Activated gamma-delta T cell treated with Interleukin-2 at 50 U/mL for 16 hours (primary cell): ENCODE results near the gene GRB2.
"Not testable (repeated sequence)": the region's sequence is repeated elsewhere in the genome, so short reads cannot be mapped to it uniquely, and the experiment has no call there.

Experiments used
- DNase-seq: peaks from one replicate; pipeline ENCODE4 v3.0.0-alpha.2; 2020

The GRB2 gene

DNA sequence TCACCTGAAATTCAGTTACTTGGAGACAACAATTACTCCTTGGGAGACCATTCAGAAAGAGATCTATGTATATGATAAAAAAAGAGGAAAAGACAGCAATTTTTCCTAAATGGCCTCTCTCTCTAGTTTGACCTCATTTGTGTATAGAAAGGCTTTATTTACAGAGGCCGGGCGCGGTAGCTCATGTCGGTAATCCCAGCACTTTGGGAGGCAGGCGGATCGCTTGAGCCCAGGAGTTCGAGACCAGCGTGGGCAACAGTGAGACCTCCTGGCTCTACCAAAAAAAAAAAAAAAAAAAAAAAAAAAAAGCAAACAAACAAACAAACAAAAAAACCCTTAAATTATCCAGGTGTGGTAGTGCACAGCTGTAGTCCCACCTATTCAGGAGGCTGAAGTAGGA lies 20.7 kb downstream of the GRB2 start:
- no peak for DNase-seq

GRCh38 chr17:75383842-75384195 lies 21.7 kb downstream of the GRB2 start:
- no peak for DNase-seq

GRCh38 chr17:75380750-75381149 lies 24.7 kb downstream of the GRB2 start:
- DNase-seq: no peak

- DNase-seq: no peak
Observed at GRCh38 chr17:75380315-75380714, 25.2 kb downstream of the GRB2 start.

GRCh38 chr17:75379426-75379825 lies 26.1 kb downstream of the GRB2 start:
- not testable (repeated sequence) for DNase-seq

- no peak for DNase-seq
Observed at GRCh38 chr17:75373280-75373679, 32.2 kb downstream of the GRB2 start.

DNA sequence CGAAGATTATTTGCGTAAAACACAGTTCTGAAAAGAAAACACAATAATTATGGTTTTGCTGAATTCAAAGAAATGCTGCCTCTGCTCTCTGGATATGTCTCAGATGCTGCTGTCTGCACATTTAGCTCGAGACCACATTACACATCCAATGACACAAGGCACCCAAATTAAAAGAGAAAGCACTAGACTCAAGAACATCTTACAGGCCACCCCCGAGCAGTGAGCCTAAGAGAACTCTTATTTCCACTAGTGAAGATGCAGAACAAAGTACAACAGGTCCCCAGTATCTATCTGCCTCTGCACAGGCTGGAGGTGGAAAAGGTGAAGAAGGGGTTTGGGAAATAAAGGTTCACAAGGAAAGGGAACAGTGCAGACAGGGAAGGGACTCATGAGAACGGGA lies 33.5 kb downstream of the GRB2 start:
- no peak for DNase-seq

GRCh38 chr17:75371339-75371738 lies 34.1 kb downstream of the GRB2 start:
- no peak for DNase-seq

GRCh38 chr17:75370286-75370915 lies 35.1 kb downstream of the GRB2 start:
- no peak for DNase-seq

- not testable (repeated sequence) for DNase-seq
Observed at GRCh38 chr17:75367838-75368789, 37.4 kb downstream of the GRB2 start.

DNA sequence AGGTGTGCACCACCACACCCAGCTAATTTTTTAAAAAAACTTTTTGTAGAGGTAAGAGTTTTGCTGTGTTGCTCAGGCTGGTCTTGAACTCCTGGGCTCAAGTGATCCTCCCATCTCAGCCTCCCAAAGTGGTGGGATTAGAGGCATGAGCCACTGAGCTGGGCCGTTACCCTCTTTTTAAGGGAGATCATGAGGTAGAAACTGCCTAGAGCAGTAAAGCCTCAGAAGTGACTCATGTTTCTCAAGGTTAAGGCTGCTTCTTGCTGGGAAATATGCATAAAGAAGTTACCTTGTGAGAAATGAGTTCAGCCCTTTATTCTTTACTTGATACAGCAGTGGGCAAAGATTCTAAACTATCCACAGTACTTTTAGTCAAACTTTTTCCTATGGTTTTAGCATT lies 38.2 kb downstream of the GRB2 start:
- DNase-seq: no peak

- DNase-seq: no peak
Observed at GRCh38 chr17:75366432-75366831, 39.0 kb downstream of the GRB2 start.

- DNase-seq: no peak
Observed at GRCh38 chr17:75365931-75366275, 39.6 kb downstream of the GRB2 start.

GRCh38 chr17:75365009-75365930 lies 40.2 kb downstream of the GRB2 start:
- DNase-seq: no peak

- no peak for DNase-seq
Observed at GRCh38 chr17:75364078-75364477, 41.4 kb downstream of the GRB2 start.

- no peak for DNase-seq
Observed at GRCh38 chr17:75361996-75362395, 43.5 kb downstream of the GRB2 start.

- DNase-seq: no peak
Observed at GRCh38 chr17:75361344-75361743, 44.1 kb downstream of the GRB2 start.

- DNase-seq: no peak
Observed at GRCh38 chr17:75356260-75356937, 49.1 kb downstream of the GRB2 start.

GRCh38 chr17:75353176-75353575 lies 52.3 kb downstream of the GRB2 start:
- no peak for DNase-seq

DNA sequence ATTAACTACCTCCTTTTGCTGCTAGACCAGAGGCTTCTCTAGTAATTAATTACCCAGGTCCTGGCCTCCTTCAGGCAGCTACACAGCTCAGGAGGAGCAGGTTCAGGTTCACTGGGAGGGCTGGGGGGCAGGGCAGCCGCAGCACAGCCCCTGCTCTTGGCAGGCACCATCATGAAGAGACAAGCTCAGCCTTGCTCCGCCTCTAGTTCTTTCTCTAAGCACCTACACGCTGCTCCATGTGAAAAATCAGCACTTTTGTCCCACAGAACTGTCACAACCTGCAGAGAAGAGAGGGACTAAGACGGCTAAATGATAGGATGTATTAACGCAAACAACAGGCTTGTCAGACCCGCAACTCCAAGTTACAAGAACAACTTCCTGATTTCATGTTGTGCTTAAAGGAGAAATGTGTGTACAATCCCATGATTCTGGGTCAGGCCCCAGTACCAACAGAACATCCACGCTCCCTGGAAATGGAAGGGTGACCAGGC lies 53.4 kb downstream of the GRB2 start:
- DNase-seq: no peak

- no peak for DNase-seq
Observed at GRCh38 chr17:75350706-75351105, 54.8 kb downstream of the GRB2 start.

- no peak for DNase-seq
Observed at GRCh38 chr17:75350029-75350428, 55.4 kb downstream of the GRB2 start.

DNA sequence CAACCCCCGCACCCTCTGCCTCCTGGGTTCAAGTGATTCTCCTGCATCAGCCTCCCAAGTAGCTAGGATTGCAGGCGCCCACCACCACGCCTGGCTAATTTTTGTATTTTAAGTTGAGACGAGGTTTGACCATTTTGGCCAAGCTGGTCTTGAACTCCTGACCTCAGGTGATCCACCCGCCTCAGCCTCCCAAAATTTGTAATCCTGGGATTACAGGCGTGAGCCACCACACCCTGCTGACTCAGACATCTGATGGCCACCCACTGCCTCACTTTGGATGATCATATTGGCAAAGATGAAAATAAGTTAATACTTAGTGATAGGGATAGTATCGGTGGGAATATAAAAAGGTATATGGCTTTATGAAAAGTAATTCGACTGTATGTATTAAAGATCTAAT lies 55.9 kb downstream of the GRB2 start:
- no peak for DNase-seq
